Activated CD4-positive, alpha-beta T cell treated with anti-CD3 and anti-CD28 coated beads, Interleukin-2, amount 10 ng/mL, durations not matched to agents 7 days and 5 days (primary cell): ENCODE results near the gene PCDHGA2. TPM values are rescaled to one million over a fixed set of nuclear protein-coding genes. Genes with fewer than 3 reads are reported as not detected.

Experiments used
- CTCF ChIA-PET: fragments of 350-600 bp; sonication (Branson Sonifier 250); formaldehyde crosslinking; loops from one replicate; lab custom pipeline; 2021; ENCODE audit warnings: antibody characterized with exemption; lab: Charles Lee
- POLR2A ChIA-PET: fragments of 350-600 bp; sonication (Branson Sonifier 250); formaldehyde crosslinking; loops from one replicate; lab custom pipeline; 2021; ENCODE audit warnings: antibody characterized with exemption; lab: Charles Lee
- DNase-seq: peaks from one replicate; pipeline ENCODE4 v3.0.0-alpha.2; 2020
- H3K27ac Mint-ChIP-seq: one replicate; pipeline ENCODE4 v1.8.0; 2021; ENCODE audit warnings: mild to moderate bottlenecking, moderate library complexity, mixed read lengths
- H3K27me3 Mint-ChIP-seq: one replicate; pipeline ENCODE4 v1.8.0; 2021; ENCODE audit warnings: mixed read lengths
- H3K36me3 Mint-ChIP-seq: one replicate; pipeline ENCODE4 v1.8.0; 2021; ENCODE audit warnings: low read depth, mixed read lengths
- H3K4me1 Mint-ChIP-seq: one replicate; pipeline ENCODE4 v1.8.0; 2021; ENCODE audit warnings: mixed read lengths
- H3K4me3 Mint-ChIP-seq: one replicate; pipeline ENCODE4 v1.8.0; 2021; ENCODE audit warnings: mild to moderate bottlenecking, moderate library complexity, mixed read lengths
- H3K9me3 Mint-ChIP-seq: one replicate; pipeline ENCODE4 v1.8.0; 2021; ENCODE audit warnings: mixed read lengths
- total RNA-seq, 2 experiments: library from RNA; stranded (reverse); gene quantifications; one replicate each; pipeline ENCODE4 v1.2.3, GENCODE V29; 2021

Gene PCDHGA2
- total RNA-seq, 2 experiments from 2014 or later = not detected

GRCh38 chr5:141389153-141390042, 50.8 kb downstream of the PCDHGA2 start:
- POLR2A ChIA-PET = no interaction called here
- H3K4me1 Mint-ChIP-seq = no peaks in the 10 kb centered on the region
- H3K36me3 Mint-ChIP-seq = peaks cover 2% of the 10 kb centered on the region
- no peak overlapping the region for H3K4me3 Mint-ChIP-seq
- peaks cover 26% of the 10 kb centered on the region for H3K9me3 Mint-ChIP-seq
- CTCF ChIA-PET = interaction anchor here (1.2 to 1.7 kb wide), 3 partner anchors 19 to 175 kb away, joined by 3 to 5 read pairs (median 3); partner anchors contain the start of genes PCDHGB2 and PCDHGB3
- H3K27ac Mint-ChIP-seq = no peak overlapping the region
- H3K27me3 Mint-ChIP-seq = peaks cover 49% of the 10 kb centered on the region
- DNase-seq = no peak

GRCh38 chr5:141392429-141393198, 54.1 kb downstream of the PCDHGA2 start, which contains the start of gene PCDHGA8:
PCDHGA8 (plus strand) TSS chr5:141392633; CDS start chr5:141392814, 181 bp downstream.
- H3K36me3 Mint-ChIP-seq = peaks cover 2% of the 10 kb centered on the region
- POLR2A ChIA-PET = no interaction called here
- peaks cover 32% of the 10 kb centered on the region for H3K9me3 Mint-ChIP-seq
- no peak for DNase-seq
- no peak within 1 kb of the TSS for H3K27ac Mint-ChIP-seq
- no peak within 1 kb of the TSS for H3K4me3 Mint-ChIP-seq
- no peaks in the 10 kb centered on the region for H3K4me1 Mint-ChIP-seq
- peaks cover 46% of the 10 kb centered on the region for H3K27me3 Mint-ChIP-seq
- CTCF ChIA-PET = interaction anchor here (0.9 to 1.2 kb wide), 2 partner anchors 12 to 54 kb away, joined by 3 read pairs; partner anchors contain the start of gene PCDHGA2

Other genes starting within 250 kb of the PCDHGA2 start
- gene PCDHB2, start 244.1 kb upstream of the PCDHGA2 start, total RNA-seq = not detected
- gene PCDHB3, start 238.3 kb upstream of the PCDHGA2 start, total RNA-seq = not detected
- gene PCDHB4, start 216.9 kb upstream of the PCDHGA2 start, total RNA-seq = not detected
- not detected for gene PCDHB5, start 203.6 kb upstream of the PCDHGA2 start, total RNA-seq
- not detected for gene PCDHB6, start 188.7 kb upstream of the PCDHGA2 start, total RNA-seq
- gene PCDHB7, start 166.1 kb upstream of the PCDHGA2 start, total RNA-seq = not detected
- gene PCDHB8, start 161.0 kb upstream of the PCDHGA2 start, total RNA-seq = not detected
- not detected for gene PCDHB16, start 156.4 kb upstream of the PCDHGA2 start, total RNA-seq
- not detected for gene PCDHB9, start 151.6 kb upstream of the PCDHGA2 start, total RNA-seq
- gene PCDHB10, start 146.4 kb upstream of the PCDHGA2 start, total RNA-seq = not detected
- not detected for gene PCDHB11, start 139.1 kb upstream of the PCDHGA2 start, total RNA-seq
- not detected for gene PCDHB12, start 130.0 kb upstream of the PCDHGA2 start, total RNA-seq
- not detected for gene PCDHB13, start 124.8 kb upstream of the PCDHGA2 start, total RNA-seq
- not detected for gene PCDHB14, start 115.4 kb upstream of the PCDHGA2 start, total RNA-seq
- gene PCDHB15, start 93.4 kb upstream of the PCDHGA2 start, total RNA-seq = not detected
- gene SLC25A2, start 34.7 kb upstream of the PCDHGA2 start, total RNA-seq = under 1 TPM; 0.42 to 0.52 TPM
- 10 to 100 TPM; 62.1 to 63.3 TPM for gene TAF7, start 18.0 kb upstream of the PCDHGA2 start, total RNA-seq
- gene PCDHGA1, start 8.2 kb upstream of the PCDHGA2 start, total RNA-seq = under 1 TPM; 0.04 to 0.05 TPM
- not detected for gene PCDHGA3, start 5.1 kb downstream of the PCDHGA2 start, total RNA-seq
- not detected for gene PCDHGB1, start 11.3 kb downstream of the PCDHGA2 start, total RNA-seq
- not detected for gene PCDHGA4, start 16.3 kb downstream of the PCDHGA2 start, total RNA-seq
- under 1 TPM; 0.08 to 0.10 TPM for gene PCDHGB2, start 21.2 kb downstream of the PCDHGA2 start, total RNA-seq
- under 1 TPM in 1 of 2 experiments, not detected in 1; 0.05 TPM for gene PCDHGA5, start 25.4 kb downstream of the PCDHGA2 start, total RNA-seq
- under 1 TPM in 1 of 2 experiments, not detected in 1; 0.12 TPM for gene PCDHGB3, start 31.5 kb downstream of the PCDHGA2 start, total RNA-seq
- gene PCDHGA6, start 35.1 kb downstream of the PCDHGA2 start, total RNA-seq = not detected
- gene PCDHGA7, start 44.0 kb downstream of the PCDHGA2 start, total RNA-seq = not detected
- gene PCDHGB4, start 48.9 kb downstream of the PCDHGA2 start, total RNA-seq = not detected
- gene PCDHGA8, start 53.9 kb downstream of the PCDHGA2 start, total RNA-seq = not detected
- gene PCDHGB5, start 59.2 kb downstream of the PCDHGA2 start, total RNA-seq = not detected
- not detected for gene PCDHGA9, start 64.0 kb downstream of the PCDHGA2 start, total RNA-seq
- gene PCDHGB6, start 69.3 kb downstream of the PCDHGA2 start, total RNA-seq = under 1 TPM in 1 of 2 experiments, not detected in 1; 0.04 TPM
- not detected for gene PCDHGA10, start 74.2 kb downstream of the PCDHGA2 start, total RNA-seq
- gene PCDHGB7, start 78.9 kb downstream of the PCDHGA2 start, total RNA-seq = under 1 TPM in 1 of 2 experiments, not detected in 1; 0.07 TPM
- gene PCDHGA11, start 82.3 kb downstream of the PCDHGA2 start, total RNA-seq = not detected
- not detected for gene PCDHGA12, start 91.7 kb downstream of the PCDHGA2 start, total RNA-seq
- gene PCDHGC3, start 137.2 kb downstream of the PCDHGA2 start, total RNA-seq = not detected
- not detected for gene PCDHGC4, start 146.3 kb downstream of the PCDHGA2 start, total RNA-seq
- not detected for gene PCDHGC5, start 150.3 kb downstream of the PCDHGA2 start, total RNA-seq